ENCODE data around the gene TMEM52.

TMEM52 gene

DNA sequence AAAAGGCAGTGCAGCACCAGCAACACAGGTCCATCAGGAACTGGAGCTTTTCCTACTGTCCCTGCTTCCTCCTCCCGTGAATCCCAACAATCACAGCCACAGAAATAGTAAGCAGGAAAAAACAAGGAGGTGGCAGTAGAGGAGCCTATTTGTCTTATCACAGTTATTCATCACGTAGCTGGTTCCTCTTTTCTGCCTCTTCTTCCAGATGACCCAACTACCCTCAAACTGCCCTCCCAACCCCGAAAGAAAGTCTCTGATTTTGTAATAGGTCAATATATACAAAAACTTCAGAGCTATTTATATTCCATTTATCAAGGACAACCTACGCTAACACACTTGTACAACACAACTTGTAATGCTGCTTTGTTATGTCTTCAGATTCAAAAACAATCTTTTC is 49.6 kb downstream of the TMEM52 start:
- no peak for DNase-seq (ENCODE audit: low spot score)
